ENCODE results near the gene ZNF106. TPM values are rescaled to one million over a fixed set of nuclear protein-coding genes. Genes with fewer than 3 reads are reported as not detected.
A peak's percentile ranks its signal among the peaks of the same experiment; 100 is the strongest.

Gene ZNF106
- total RNA-seq, 6 experiments from 2014 or later: 17.5 to 24.5 (median 20.0) TPM

DNA sequence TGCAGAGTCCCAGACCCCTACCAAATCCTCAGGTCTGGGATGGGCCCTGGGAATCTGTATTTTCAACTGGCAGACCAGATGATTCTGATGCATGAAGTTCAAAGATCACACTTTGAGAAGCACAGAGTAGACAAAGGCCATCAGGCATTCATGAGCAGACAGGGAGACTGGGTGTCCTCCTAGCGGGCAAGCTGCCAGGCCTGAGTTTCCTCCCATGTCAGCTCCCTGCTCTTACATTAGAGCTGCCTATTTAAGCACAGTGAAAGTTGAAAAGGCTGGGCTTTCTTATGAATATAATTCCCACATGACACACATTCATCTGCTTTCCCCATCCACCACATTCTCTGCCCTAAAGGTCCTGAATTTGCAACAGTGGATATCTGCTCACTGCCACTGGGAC is 117.7 kb downstream of the ZNF106 start:
- H3K9me3 ChIP-seq: no peaks in the 10 kb centered on the region
- H3K27me3 ChIP-seq: no peaks in the 10 kb centered on the region
- DNase-seq: peak in 2 of 3 donors; percentile 54 to 57
- no peak for TF ChIP-seq POLR2A (IDR thresholded peaks at IDR 0.05)
- TF ChIP-seq, protein P1, sequence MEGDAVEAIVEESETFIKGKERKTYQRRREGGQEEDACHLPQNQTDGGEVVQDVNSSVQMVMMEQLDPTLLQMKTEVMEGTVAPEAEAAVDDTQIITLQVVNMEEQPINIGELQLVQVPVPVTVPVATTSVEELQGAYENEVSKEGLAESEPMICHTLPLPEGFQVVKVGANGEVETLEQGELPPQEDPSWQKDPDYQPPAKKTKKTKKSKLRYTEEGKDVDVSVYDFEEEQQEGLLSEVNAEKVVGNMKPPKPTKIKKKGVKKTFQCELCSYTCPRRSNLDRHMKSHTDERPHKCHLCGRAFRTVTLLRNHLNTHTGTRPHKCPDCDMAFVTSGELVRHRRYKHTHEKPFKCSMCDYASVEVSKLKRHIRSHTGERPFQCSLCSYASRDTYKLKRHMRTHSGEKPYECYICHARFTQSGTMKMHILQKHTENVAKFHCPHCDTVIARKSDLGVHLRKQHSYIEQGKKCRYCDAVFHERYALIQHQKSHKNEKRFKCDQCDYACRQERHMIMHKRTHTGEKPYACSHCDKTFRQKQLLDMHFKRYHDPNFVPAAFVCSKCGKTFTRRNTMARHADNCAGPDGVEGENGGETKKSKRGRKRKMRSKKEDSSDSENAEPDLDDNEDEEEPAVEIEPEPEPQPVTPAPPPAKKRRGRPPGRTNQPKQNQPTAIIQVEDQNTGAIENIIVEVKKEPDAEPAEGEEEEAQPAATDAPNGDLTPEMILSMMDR (IDR thresholded peaks at IDR 0.05): no peak
- intact Hi-C loops (cut with DNase I): no loop called here
- no peaks in the 10 kb centered on the region for H3K4me1 ChIP-seq
- peak in 3 of 4 donors; percentile 34 to 58 (median 52) for ATAC-seq
- H3K36me3 ChIP-seq: no peaks in the 10 kb centered on the region
- no peak overlapping the region for H3K27ac ChIP-seq
- WGBS (ENCODE audit: insufficient coverage, low coverage, low lambda C conversion rate, missing lambda C conversion rate): no CpG with 5 or more reads among the region's 1 CpG
- H3K4me3 ChIP-seq: no peak overlapping the region

DNA sequence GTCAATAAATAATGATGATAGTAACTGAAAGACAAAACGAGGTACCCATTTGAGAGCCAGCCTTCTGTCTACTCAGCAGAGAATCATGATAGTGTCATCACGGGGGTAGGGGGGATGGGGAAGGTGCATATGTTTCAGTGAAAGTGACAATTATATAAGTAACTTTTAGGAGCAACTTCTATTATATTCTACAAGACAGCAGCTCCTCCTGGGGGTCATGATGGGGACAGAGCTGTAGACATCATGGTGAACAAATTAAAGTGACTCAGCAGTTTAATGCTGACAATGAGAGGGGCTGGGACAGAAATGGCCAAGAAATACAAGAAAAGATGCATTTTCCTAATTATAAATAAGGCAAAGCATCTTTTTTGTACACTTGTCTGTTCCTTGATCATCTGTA is 119.8 kb downstream of the ZNF106 start:
- Histone ChIP-seq H3K4me3 (no peak overlapping the region), H3K27ac (no peak overlapping the region), H3K27me3 (no peaks in the 10 kb centered on the region), H3K36me3 (no peaks in the 10 kb centered on the region), H3K4me1 (no peaks in the 10 kb centered on the region), H3K9me3 (no peaks in the 10 kb centered on the region)
- TF ChIP-seq, protein P1 (IDR thresholded peaks at IDR 0.05): no peak
- TF ChIP-seq POLR2A (IDR thresholded peaks at IDR 0.05): no peak
- no peak for DNase-seq
- ATAC-seq: peak in 1 of 4 donors; percentile 28
- intact Hi-C loops (cut with DNase I): no loop called here
- WGBS (ENCODE audit: insufficient coverage, low coverage, low lambda C conversion rate, missing lambda C conversion rate): 51% methylated on average over 2 of the region's 2 CpGs

DNA sequence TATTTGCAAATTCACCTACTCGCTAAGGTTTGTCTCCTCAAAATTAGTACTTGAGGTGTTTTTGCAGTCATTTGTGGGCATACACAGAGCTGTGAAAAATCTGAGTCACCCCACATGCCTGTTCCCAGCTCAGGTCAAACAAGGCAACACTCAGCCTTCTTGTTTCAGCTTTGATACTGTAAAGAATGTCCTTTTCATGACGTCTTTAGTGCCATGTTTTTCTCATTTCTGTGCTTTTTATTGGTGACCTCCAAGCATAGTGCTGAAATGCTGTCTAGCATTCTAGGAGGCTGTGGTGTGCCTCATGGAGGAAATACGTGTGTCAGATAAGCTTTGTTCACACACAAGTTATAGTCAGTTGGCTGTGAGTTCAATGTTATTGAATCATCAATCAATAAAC is 122.8 kb downstream of the ZNF106 start:
- TF ChIP-seq, protein P1 (IDR thresholded peaks at IDR 0.05): no peak
- no peak for TF ChIP-seq POLR2A (IDR thresholded peaks at IDR 0.05)
- Histone ChIP-seq H3K36me3 (no peaks in the 10 kb centered on the region), H3K9me3 (no peaks in the 10 kb centered on the region), H3K4me3 (no peak overlapping the region), H3K4me1 (no peaks in the 10 kb centered on the region), H3K27me3 (no peaks in the 10 kb centered on the region), H3K27ac (no peak overlapping the region)
- DNase-seq (no peak), ATAC-seq (no peak)
- intact Hi-C loops (cut with DNase I): no loop called here
- WGBS (ENCODE audit: insufficient coverage, low coverage, low lambda C conversion rate, missing lambda C conversion rate): 77% methylated on average over 3 of the region's 3 CpGs

DNA sequence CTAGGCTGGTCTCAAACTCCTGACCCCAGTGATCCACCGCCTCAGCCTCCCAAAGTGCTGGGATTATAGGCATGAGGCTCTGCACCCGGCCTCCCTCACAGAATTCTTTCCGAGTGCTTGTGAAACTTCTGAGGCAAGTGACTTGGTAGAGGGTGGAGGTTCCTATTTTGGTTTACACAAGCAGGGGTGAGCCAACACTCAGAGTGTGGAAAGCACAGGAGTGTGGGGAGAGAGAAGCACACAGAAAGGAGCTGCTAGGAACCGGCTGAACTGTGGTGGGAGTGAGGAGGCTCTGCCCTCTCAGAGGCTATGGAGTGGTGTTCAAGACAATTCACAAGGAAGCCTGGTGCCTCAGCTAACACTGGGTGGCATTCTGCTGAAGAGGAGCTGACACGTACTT is 123.9 kb downstream of the ZNF106 start:
- H3K4me3 ChIP-seq: no peak overlapping the region
- 76% methylated on average over 4 of the region's 5 CpGs for WGBS (ENCODE audit: insufficient coverage, low coverage, low lambda C conversion rate, missing lambda C conversion rate)
- no peak for TF ChIP-seq POLR2A (IDR thresholded peaks at IDR 0.05)
- TF ChIP-seq, protein P1 (IDR thresholded peaks at IDR 0.05): no peak
- H3K27ac ChIP-seq: no peak overlapping the region
- H3K9me3 ChIP-seq: no peaks in the 10 kb centered on the region
- H3K27me3 ChIP-seq: no peaks in the 10 kb centered on the region
- peak; percentile 48 to 66 (median 56) for ATAC-seq
- H3K4me1 ChIP-seq: no peaks in the 10 kb centered on the region
- DNase-seq: no peak
- no peaks in the 10 kb centered on the region for H3K36me3 ChIP-seq
- intact Hi-C loops (cut with DNase I): no loop called here

All from right lobe of liver (tissue), 6 donors.